ENCODE measurements around the gene HSDL2. TPM values are rescaled to one million over a fixed set of nuclear protein-coding genes. Genes with fewer than 3 reads are reported as not detected.

HSDL2 gene
- total and polyA plus RNA-seq, 2 of the 4 experiments (the other 2 are of a cell fraction), result 17.7 to 65.8 TPM

DNA sequence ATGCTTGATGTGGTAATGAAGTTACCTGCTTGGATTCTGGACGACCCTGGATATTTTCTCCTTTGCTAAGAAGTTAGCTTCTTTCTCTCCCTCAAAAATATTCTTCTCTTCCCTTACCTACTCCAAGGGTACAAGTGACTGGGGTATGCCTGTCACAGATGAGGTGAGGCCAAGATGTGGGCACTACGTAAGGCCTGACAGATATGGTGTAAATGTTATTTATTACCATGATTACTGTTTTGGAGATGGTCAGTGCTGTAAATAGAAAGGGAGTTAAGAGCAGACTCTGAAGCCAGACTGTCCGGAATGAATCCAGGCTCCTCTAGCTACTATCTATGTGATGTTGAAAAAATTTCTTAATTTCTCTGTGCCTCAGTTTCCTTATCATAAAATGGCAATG is 105.7 kb downstream of the HSDL2 start:
- H3K4me1 ChIP-seq (ENCODE audit: control insufficient read depth, insufficient read depth, low read length), result peaks cover 5% of the 10 kb centered on the region; the same call in 1 of the 2 replicates
- no peak overlapping the region for H2AK9ac ChIP-seq (replicated peaks; ENCODE audit: low read depth, low read length, poor library complexity)
- no peak overlapping the region for H3K27ac ChIP-seq (ENCODE audit: insufficient read depth, low read length)
- ChIA-PET POLR2A (ENCODE audit: unreplicated experiment) (no interaction called here), CTCF (no interaction called here)
- no peak overlapping the region for H3K4ac ChIP-seq (ENCODE audit: low read depth, low read length)
- H4K5ac ChIP-seq (ENCODE audit: low read depth, low read length), result no peak overlapping the region
- H3K18ac ChIP-seq (ENCODE audit: low read depth, low read length), result no peak overlapping the region
- H3K79me1 ChIP-seq (ENCODE audit: low read depth in 1 of 2, low read length in 2 of 2), result peaks cover 7 to 14% of the 10 kb centered on the region in 2 experiments; a peak in 2 of 4 replicates
- H3K56ac ChIP-seq (ENCODE audit: extremely low read depth, insufficient read depth, low read length), result no peak overlapping the region
- H3K14ac ChIP-seq (replicated peaks; ENCODE audit: low read depth, low read length), result no peak overlapping the region
- peak overlapping the region; percentile 26 to 99; a peak in 2 of 4 replicates for H4K8ac ChIP-seq (ENCODE audit: low read depth in 2 of 2, low read length in 2 of 2)
- H3K4me2 ChIP-seq (ENCODE audit: low read depth, low read length), result no peak overlapping the region
- no peak overlapping the region for H3K9ac ChIP-seq (ENCODE audit: low read depth, low read length)
- dilution Hi-C loops (cut with HindIII; ENCODE audit: low sequenced_read_pairs, unreplicated experiment), result no loop called here
- DNase-seq (no peak), ATAC-seq (ENCODE audit: low read depth) (no peak)
- 0 out of 2 replicates have a peak, but pooled peaks cover 1% of the 10 kb centered on the region for H3K36me3 ChIP-seq (ENCODE audit: control insufficient read depth, insufficient read depth, low read length)
- H2AFZ ChIP-seq (replicated peaks; ENCODE audit: low read length, poor library complexity), result no peak overlapping the region
- H2BK20ac ChIP-seq (ENCODE audit: low read depth, low read length), result no peak overlapping the region
- H3K4me3 ChIP-seq (ENCODE audit: insufficient read depth, low read depth, low read length), result no peak overlapping the region
- intact Hi-C loops (cut with micrococcal nuclease), result loop anchor here (5.0 kb wide), 1 partner anchor 72 kb away; no protein-coding TSS in a partner anchor
- TF ChIP-seq, protein P1, sequence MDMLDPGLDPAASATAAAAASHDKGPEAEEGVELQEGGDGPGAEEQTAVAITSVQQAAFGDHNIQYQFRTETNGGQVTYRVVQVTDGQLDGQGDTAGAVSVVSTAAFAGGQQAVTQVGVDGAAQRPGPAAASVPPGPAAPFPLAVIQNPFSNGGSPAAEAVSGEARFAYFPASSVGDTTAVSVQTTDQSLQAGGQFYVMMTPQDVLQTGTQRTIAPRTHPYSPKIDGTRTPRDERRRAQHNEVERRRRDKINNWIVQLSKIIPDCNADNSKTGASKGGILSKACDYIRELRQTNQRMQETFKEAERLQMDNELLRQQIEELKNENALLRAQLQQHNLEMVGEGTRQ (IDR thresholded peaks at IDR 0.05; ENCODE audit: low read depth, low read length), result no peak
- TF ChIP-seq RFX5 (IDR thresholded peaks at IDR 0.05; ENCODE audit: low read depth, low read length) (no peak), FOS (IDR thresholded peaks at IDR 0.05; ENCODE audit: low read depth, low read length) (no peak)
- H3K9me3 ChIP-seq (ENCODE audit: control insufficient read depth, insufficient read depth, low read length), result no peaks in the 10 kb centered on the region
- no peak overlapping the region for H4K91ac ChIP-seq (ENCODE audit: insufficient read depth, low read depth, low read length)
- no peaks in the 10 kb centered on the region for H3K27me3 ChIP-seq (ENCODE audit: control insufficient read depth, insufficient read depth, low read length)
- in situ Hi-C loops (cut with MboI; ENCODE audit: low sequenced_read_pairs), result no loop called here
- H2BK5ac ChIP-seq (ENCODE audit: low read depth, low read length, poor library complexity, severe bottlenecking), result no peak overlapping the region
- H4K20me1 ChIP-seq (ENCODE audit: insufficient read depth, low read length), result no peaks in the 10 kb centered on the region; the same call in 1 of the 2 replicates
- peaks cover 5% of the 10 kb centered on the region; the same call in 1 of the 2 replicates for H3K9me1 ChIP-seq (ENCODE audit: insufficient read depth, low read length)
- no peak overlapping the region for H2BK120ac ChIP-seq (ENCODE audit: low read depth, low read length)
- H2BK15ac ChIP-seq (ENCODE audit: low read depth, low read length), result no peak overlapping the region
- no CpG with 5 or more reads among the region's 3 CpGs for WGBS, 2 experiments (ENCODE audit: extremely low coverage in 2 of 2, insufficient read length in 1 of 2)
- BruUV-seq (replicated peaks), result no TSS peak
- H2AK5ac ChIP-seq (ENCODE audit: low read depth, low read length), result no peak overlapping the region; the same call in 1 of the 2 replicates
- no peak overlapping the region for H3K23ac ChIP-seq (ENCODE audit: low read depth, low read length)
